ENCODE measurements around the gene TRPM8. TPM values are rescaled to one million over a fixed set of nuclear protein-coding genes. Genes with fewer than 3 reads are reported as not detected.

The TRPM8 gene
- total RNA-seq, 1 donor from 2014 or later, result 0.73 TPM

- no peak for DNase-seq (ENCODE audit: low spot score)
- intact Hi-C loops (cut with DNase I), result no loop called here
Measured at GRCh38 chr2:234026693-234027254, 109.6 kb downstream of the TRPM8 start.

- intact Hi-C loops (cut with DNase I), result no loop called here
- DNase-seq (ENCODE audit: low spot score), result no peak
Measured at GRCh38 chr2:234027641-234028040, 110.5 kb downstream of the TRPM8 start.

GRCh38 chr2:234029150-234029733, 112.1 kb downstream of the TRPM8 start:
- intact Hi-C loops (cut with DNase I), result no loop called here
- no peak for DNase-seq (ENCODE audit: low spot score)

GRCh38 chr2:234031207-234031606, 114.0 kb downstream of the TRPM8 start:
- DNase-seq (ENCODE audit: low spot score), result no peak
- intact Hi-C loops (cut with DNase I), result no loop called here

GRCh38 chr2:234032279-234032856, 115.2 kb downstream of the TRPM8 start:
- no peak for DNase-seq (ENCODE audit: low spot score)
- intact Hi-C loops (cut with DNase I), result no loop called here

GRCh38 chr2:234033174-234033573, 116.0 kb downstream of the TRPM8 start:
- no peak for DNase-seq (ENCODE audit: low spot score)

GRCh38 chr2:234033885-234034284, 116.7 kb downstream of the TRPM8 start:
- DNase-seq (ENCODE audit: low spot score), result no peak
- intact Hi-C loops (cut with DNase I), result no loop called here

More at GRCh38 chr2:234033174-234033573, 116.0 kb downstream of the TRPM8 start:
- intact Hi-C loops (cut with DNase I), result no loop called here

GRCh38 chr2:234038076-234038802, 121.1 kb downstream of the TRPM8 start:
- no peak for DNase-seq (ENCODE audit: low spot score)
- intact Hi-C loops (cut with DNase I), result no loop called here

GRCh38 chr2:234044157-234044556, 127.0 kb downstream of the TRPM8 start:
- intact Hi-C loops (cut with DNase I), result no loop called here
- DNase-seq (ENCODE audit: low spot score), result no peak

GRCh38 chr2:234046521-234046920, 129.3 kb downstream of the TRPM8 start:
- DNase-seq (ENCODE audit: low spot score), result no peak
- intact Hi-C loops (cut with DNase I), result no loop called here

- no peak for DNase-seq (ENCODE audit: low spot score)
- intact Hi-C loops (cut with DNase I), result no loop called here
Measured at GRCh38 chr2:234047361-234047760, 130.2 kb downstream of the TRPM8 start.

GRCh38 chr2:234048049-234048448, 130.9 kb downstream of the TRPM8 start:
- DNase-seq (ENCODE audit: low spot score), result no peak
- intact Hi-C loops (cut with DNase I), result no loop called here

GRCh38 chr2:234050455-234051135, 133.4 kb downstream of the TRPM8 start, which contains the start of gene SPP2:
Gene SPP2 (plus strand): TSS chr2:234050702. CDS start chr2:234050787, 85 bp downstream.
- intact Hi-C loops (cut with DNase I), result no loop called here
- DNase-seq (ENCODE audit: low spot score), result no peak

GRCh38 chr2:234051374-234052070, 134.3 kb downstream of the TRPM8 start:
- no peak for DNase-seq (ENCODE audit: low spot score)
- intact Hi-C loops (cut with DNase I), result no loop called here

GRCh38 chr2:234058881-234059280, 141.7 kb downstream of the TRPM8 start:
- no peak for DNase-seq (ENCODE audit: low spot score)
- intact Hi-C loops (cut with DNase I), result no loop called here

GRCh38 chr2:234060236-234060635, 143.1 kb downstream of the TRPM8 start:
- DNase-seq (ENCODE audit: low spot score), result no peak
- intact Hi-C loops (cut with DNase I), result no loop called here

GRCh38 chr2:234061624-234062257, 144.6 kb downstream of the TRPM8 start:
- DNase-seq (ENCODE audit: low spot score), result no peak
- intact Hi-C loops (cut with DNase I), result no loop called here

GRCh38 chr2:234066587-234066986, 149.4 kb downstream of the TRPM8 start:
- intact Hi-C loops (cut with DNase I), result no loop called here

More at GRCh38 chr2:234066587-234066986, 149.4 kb downstream of the TRPM8 start:
- no peak for DNase-seq (ENCODE audit: low spot score)

All from cardiac septum (tissue), 1 donor.